ENCODE data around the gene RASAL2.
"Not testable (repeated sequence)": the region's sequence is repeated elsewhere in the genome, so short reads cannot be mapped to it uniquely, and the experiment has no call there.

The RASAL2 gene

GRCh38 chr1:178241837-178242236, 147.9 kb downstream of the RASAL2 start:
- DNase-seq: no peak

GRCh38 chr1:178243119-178243518, 149.2 kb downstream of the RASAL2 start:
- DNase-seq: no peak

GRCh38 chr1:178243890-178244289, 150.0 kb downstream of the RASAL2 start:
- no peak for DNase-seq

GRCh38 chr1:178248284-178248683, 154.4 kb downstream of the RASAL2 start:
- DNase-seq: not testable (repeated sequence)

- DNase-seq: not testable (repeated sequence)
These were observed 159.7 kb downstream of the RASAL2 start for GRCh38 chr1:178253581-178253980.

GRCh38 chr1:178254433-178254832, 160.5 kb downstream of the RASAL2 start:
- no peak for DNase-seq

GRCh38 chr1:178258536-178258935, 164.6 kb downstream of the RASAL2 start:
- DNase-seq: no peak

- no peak for DNase-seq
These were observed 168.2 kb downstream of the RASAL2 start for GRCh38 chr1:178262120-178262500.

- DNase-seq: no peak
These were observed 169.4 kb downstream of the RASAL2 start for GRCh38 chr1:178263341-178263740.

- no peak for DNase-seq
These were observed 172.2 kb downstream of the RASAL2 start for GRCh38 chr1:178266113-178266512.

GRCh38 chr1:178266619-178267066, 172.7 kb downstream of the RASAL2 start:
- DNase-seq: no peak

- no peak for DNase-seq
These were observed 173.8 kb downstream of the RASAL2 start for GRCh38 chr1:178267646-178268094.

GRCh38 chr1:178271471-178271870, 177.6 kb downstream of the RASAL2 start:
- DNase-seq: no peak

GRCh38 chr1:178273707-178274410, 180.0 kb downstream of the RASAL2 start:
- DNase-seq: no peak

GRCh38 chr1:178275049-178275448, 181.1 kb downstream of the RASAL2 start:
- DNase-seq: no peak

GRCh38 chr1:178275553-178275952, 181.6 kb downstream of the RASAL2 start:
- no peak for DNase-seq

- DNase-seq: no peak
These were observed 184.1 kb downstream of the RASAL2 start for GRCh38 chr1:178277793-178278530.

GRCh38 chr1:178278916-178279686, 185.2 kb downstream of the RASAL2 start:
- DNase-seq: no peak

- no peak for DNase-seq
These were observed 189.1 kb downstream of the RASAL2 start for GRCh38 chr1:178282949-178283367.

GRCh38 chr1:178283409-178283808, 189.5 kb downstream of the RASAL2 start:
- no peak for DNase-seq

- DNase-seq: no peak
These were observed 190.2 kb downstream of the RASAL2 start for GRCh38 chr1:178284058-178284457.

GRCh38 chr1:178291166-178291565, 197.3 kb downstream of the RASAL2 start:
- DNase-seq: no peak

- DNase-seq: no peak
These were observed 200.8 kb downstream of the RASAL2 start for GRCh38 chr1:178294654-178295053.

GRCh38 chr1:178300352-178300699, 206.4 kb downstream of the RASAL2 start:
- DNase-seq: no peak

Data from activated CD4-positive, alpha-beta T cell treated with anti-CD3 and anti-CD28 coated beads, Interleukin-10, Interleukin-2, amounts not matched to agents 100 ng/mL and 50 ng/mL, durations not matched to agents 16 hours and 8 hours (primary cell).